GM11168 (cell line): ENCODE data around the gene TMPRSS11A.

Experiments
- in situ Hi-C: fragments of 300-500 bp; cut with MboI; formaldehyde crosslinking; loops from one replicate; pipeline ENCODE4 v1.12.0; 2022; ENCODE audit warnings: low sequenced_read_pairs; ENCODE audit not compliant: unreplicated experiment

TMPRSS11A gene, protein sequence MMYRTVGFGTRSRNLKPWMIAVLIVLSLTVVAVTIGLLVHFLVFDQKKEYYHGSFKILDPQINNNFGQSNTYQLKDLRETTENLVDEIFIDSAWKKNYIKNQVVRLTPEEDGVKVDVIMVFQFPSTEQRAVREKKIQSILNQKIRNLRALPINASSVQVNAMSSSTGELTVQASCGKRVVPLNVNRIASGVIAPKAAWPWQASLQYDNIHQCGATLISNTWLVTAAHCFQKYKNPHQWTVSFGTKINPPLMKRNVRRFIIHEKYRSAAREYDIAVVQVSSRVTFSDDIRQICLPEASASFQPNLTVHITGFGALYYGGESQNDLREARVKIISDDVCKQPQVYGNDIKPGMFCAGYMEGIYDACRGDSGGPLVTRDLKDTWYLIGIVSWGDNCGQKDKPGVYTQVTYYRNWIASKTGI

GRCh38 chr4:67963356-67963755, at the start of gene TMPRSS11A:
Gene TMPRSS11A, minus strand, starts transcription at chr4:67963493. Its CDS starts 100 bp downstream, at chr4:67963393.
- in situ Hi-C loops, result no loop called here

DNA sequence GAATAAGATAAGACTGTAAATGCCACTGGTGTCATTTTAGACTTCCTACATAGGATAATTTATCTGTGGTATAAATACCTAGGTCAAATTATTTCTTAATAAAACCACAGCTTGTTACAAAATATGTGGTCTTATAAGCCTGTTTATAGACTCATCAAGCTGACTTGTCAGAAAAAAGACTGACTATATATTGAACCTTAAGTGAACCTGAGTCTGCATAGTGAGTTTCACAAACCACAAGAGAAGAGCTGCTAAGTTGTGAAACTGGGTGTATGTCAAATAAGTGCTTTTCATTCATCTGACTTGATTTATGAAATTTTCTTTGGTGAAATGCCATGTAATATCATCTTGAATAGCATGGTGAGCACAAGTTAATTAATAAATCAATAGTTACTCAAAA, 48.4 kb upstream of the TMPRSS11A start:
- in situ Hi-C loops, result no loop called here

- in situ Hi-C loops, result no loop called here
Observed at GRCh38 chr4:68002906-68003305, 39.6 kb upstream of the TMPRSS11A start.

GRCh38 chr4:67996127-67996526, 32.8 kb upstream of the TMPRSS11A start:
- in situ Hi-C loops, result no loop called here

- in situ Hi-C loops, result loop anchor here (10.0 kb wide), 1 partner anchor 176 kb away; no protein-coding TSS in a partner anchor
Observed at GRCh38 chr4:67988991-67989390, 25.7 kb upstream of the TMPRSS11A start.

- in situ Hi-C loops, result loop anchor here (10.0 kb wide), 1 partner anchor 181 kb away; no protein-coding TSS in a partner anchor
Observed at GRCh38 chr4:67983333-67983732, 20.0 kb upstream of the TMPRSS11A start.

- in situ Hi-C loops, result loop anchor here (10.0 kb wide), 1 partner anchor 184 kb away; no protein-coding TSS in a partner anchor
Observed at GRCh38 chr4:67980512-67980911, 17.2 kb upstream of the TMPRSS11A start.

DNA sequence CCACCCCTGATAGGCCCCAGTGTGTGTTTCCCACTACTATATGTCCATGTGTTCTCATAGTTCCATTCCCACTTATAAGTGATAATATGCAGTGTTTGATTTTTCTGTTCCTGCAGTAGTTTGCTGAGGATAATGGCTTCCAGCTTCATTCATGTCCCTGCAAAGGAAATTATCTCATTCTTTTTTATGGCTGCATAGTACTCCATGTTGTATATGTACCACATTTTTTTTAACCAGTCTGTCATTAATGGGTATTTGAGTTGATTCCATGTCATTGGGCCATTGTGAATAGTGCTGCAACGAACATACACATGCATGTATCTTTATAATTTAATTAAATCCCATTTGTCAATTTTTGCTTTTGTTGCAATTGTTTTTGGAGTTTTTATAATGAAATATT, 10.3 kb upstream of the TMPRSS11A start:
- in situ Hi-C loops, result no loop called here

DNA sequence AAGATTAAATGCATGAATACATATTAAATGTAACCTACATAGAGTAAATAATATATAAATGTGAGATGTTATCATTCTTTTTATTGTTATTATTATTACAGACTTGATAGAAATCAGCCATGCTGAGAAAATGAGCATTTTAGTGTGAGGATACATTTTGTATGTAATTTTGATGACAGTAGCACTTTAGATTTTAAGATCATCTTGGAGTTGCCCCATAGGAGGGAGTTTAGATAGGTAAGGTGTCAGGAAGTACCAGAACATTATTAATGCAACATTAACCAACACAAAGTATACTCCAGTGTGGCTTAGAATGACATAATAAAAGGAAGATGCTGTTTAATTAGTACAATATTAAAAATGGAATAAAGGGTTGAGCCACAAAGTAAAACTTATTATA, 8.4 kb downstream of the TMPRSS11A start:
- in situ Hi-C loops, result no loop called here

GRCh38 chr4:67941074-67941473, 22.2 kb downstream of the TMPRSS11A start:
- in situ Hi-C loops, result no loop called here

- in situ Hi-C loops, result no loop called here
Observed at GRCh38 chr4:67940506-67940905, 22.8 kb downstream of the TMPRSS11A start.

GRCh38 chr4:67939195-67939594, 24.1 kb downstream of the TMPRSS11A start:
- in situ Hi-C loops, result no loop called here

GRCh38 chr4:67935888-67936287, 27.4 kb downstream of the TMPRSS11A start:
- in situ Hi-C loops, result no loop called here

DNA sequence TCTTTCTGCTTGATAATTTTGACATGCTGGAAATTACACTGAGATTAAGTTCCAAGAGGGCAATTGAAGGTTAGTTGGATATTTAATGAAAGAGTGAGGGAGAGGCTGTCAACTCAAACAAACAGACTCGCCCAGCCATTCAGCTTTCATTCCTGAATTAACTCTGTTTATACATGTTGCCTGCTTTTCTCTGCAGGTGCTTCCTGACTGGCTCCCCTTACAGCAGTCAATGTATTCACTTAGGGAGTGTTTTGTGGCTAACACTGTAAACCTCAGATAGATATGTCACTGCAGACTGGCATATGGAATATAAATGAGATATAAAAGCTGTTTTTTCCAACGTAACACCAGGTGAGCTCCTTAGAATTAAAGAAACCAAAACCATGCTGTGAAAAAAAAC, 28.7 kb downstream of the TMPRSS11A start:
- in situ Hi-C loops, result no loop called here

DNA sequence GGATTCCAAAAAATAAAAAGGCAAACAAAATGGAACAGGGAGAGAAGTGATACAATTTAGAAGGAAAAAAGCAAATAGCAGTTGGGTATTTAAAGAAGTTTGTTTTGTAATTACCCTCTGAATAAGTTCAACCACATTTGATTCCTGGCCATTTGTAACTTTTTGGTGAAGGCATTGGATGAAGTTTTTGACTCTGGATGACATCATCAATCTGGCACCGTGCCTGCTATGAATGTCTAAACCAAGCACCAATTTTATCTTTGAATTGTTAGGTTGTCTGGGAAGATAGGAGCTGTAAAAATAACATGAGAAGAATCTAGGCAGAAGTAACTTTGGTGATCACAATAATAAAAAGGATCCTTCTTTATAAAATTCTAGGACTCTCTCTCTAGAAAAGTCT, 29.5 kb downstream of the TMPRSS11A start:
- in situ Hi-C loops, result no loop called here

- in situ Hi-C loops, result no loop called here
Observed at GRCh38 chr4:67933038-67933437, 30.3 kb downstream of the TMPRSS11A start.

- in situ Hi-C loops, result no loop called here
Observed at GRCh38 chr4:67931256-67931655, 32.0 kb downstream of the TMPRSS11A start.

DNA sequence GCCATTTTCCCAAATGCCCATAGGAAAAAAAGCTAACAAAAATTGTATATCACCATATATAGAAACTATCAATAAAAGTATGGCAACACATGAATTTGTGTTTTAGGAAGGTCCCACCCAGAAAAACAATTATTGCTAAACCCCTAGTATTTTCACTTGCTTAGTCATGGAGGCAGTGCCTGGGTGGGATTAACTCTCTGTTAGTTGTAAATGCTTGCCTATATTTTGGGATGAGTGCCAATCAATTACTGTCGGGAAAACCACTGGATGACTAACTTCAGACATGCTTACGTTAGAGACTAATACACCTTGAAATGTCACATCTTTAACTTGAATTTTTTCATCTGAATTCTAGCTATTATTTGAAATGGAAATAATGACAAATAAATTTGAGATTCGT, 33.9 kb downstream of the TMPRSS11A start:
- in situ Hi-C loops, result no loop called here

GRCh38 chr4:67928546-67928945, 34.7 kb downstream of the TMPRSS11A start:
- in situ Hi-C loops, result no loop called here

GRCh38 chr4:67927251-67927650, 36.0 kb downstream of the TMPRSS11A start:
- in situ Hi-C loops, result no loop called here

GRCh38 chr4:67926485-67926884, 36.8 kb downstream of the TMPRSS11A start:
- in situ Hi-C loops, result no loop called here

DNA sequence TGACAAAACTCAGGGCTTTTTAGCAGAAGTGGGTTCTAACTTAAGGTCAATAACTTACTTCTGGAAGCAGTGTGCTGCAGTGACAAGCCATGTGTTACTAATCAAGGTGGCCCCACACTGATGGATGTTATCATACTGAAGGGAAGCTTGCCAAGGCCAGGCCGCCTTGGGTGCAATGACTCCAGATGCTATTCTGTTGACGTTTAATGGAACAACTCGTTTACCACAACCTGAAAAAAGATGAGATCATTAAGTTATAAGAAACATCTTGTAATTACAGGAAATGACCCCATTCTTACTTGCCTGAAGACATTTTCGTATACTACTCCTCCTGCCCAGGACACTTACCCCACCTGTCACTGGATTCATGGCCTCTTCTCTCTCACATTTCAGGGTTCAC, 40.6 kb downstream of the TMPRSS11A start:
- in situ Hi-C loops, result no loop called here
